HuH-7 (cell line): ENCODE data around the gene PTPRK.
"Not testable (repeated sequence)": the region's sequence is repeated elsewhere in the genome, so short reads cannot be mapped to it uniquely, and the experiment has no call there.

Experiments
- DNase-seq: peaks from one replicate; pipeline ENCODE4 v3.0.0; 2011; ENCODE audit warnings: low spot score

The PTPRK gene

GRCh38 chr6:127952831-127953230 lies 567.6 kb downstream of the PTPRK start:
- no peak for DNase-seq

GRCh38 chr6:127952176-127952575 lies 568.2 kb downstream of the PTPRK start:
- DNase-seq, result no peak

- DNase-seq, result no peak
These were observed 569.1 kb downstream of the PTPRK start for GRCh38 chr6:127951172-127951917.

GRCh38 chr6:127950566-127951145 lies 569.7 kb downstream of the PTPRK start:
- no peak for DNase-seq

GRCh38 chr6:127949251-127949650 lies 571.1 kb downstream of the PTPRK start:
- no peak for DNase-seq

GRCh38 chr6:127946388-127946787 lies 574.0 kb downstream of the PTPRK start:
- DNase-seq, result no peak

- no peak for DNase-seq
These were observed 574.8 kb downstream of the PTPRK start for GRCh38 chr6:127945434-127946097.

- DNase-seq, result no peak
These were observed 579.2 kb downstream of the PTPRK start for GRCh38 chr6:127941228-127941627.

GRCh38 chr6:127939442-127940066 lies 580.8 kb downstream of the PTPRK start:
- no peak for DNase-seq

- no peak for DNase-seq
These were observed 581.7 kb downstream of the PTPRK start for GRCh38 chr6:127938701-127939100.

- DNase-seq, result no peak
These were observed 582.7 kb downstream of the PTPRK start for GRCh38 chr6:127937747-127938146.

- no peak for DNase-seq
These were observed 583.3 kb downstream of the PTPRK start for GRCh38 chr6:127937102-127937501.

GRCh38 chr6:127934956-127935355 lies 585.4 kb downstream of the PTPRK start:
- no peak for DNase-seq

- no peak for DNase-seq
These were observed 586.3 kb downstream of the PTPRK start for GRCh38 chr6:127933852-127934840.

GRCh38 chr6:127933137-127933536 lies 587.3 kb downstream of the PTPRK start:
- DNase-seq, result no peak

GRCh38 chr6:127932708-127933107 lies 587.7 kb downstream of the PTPRK start:
- DNase-seq, result no peak

GRCh38 chr6:127926441-127926840 lies 594.0 kb downstream of the PTPRK start:
- not testable (repeated sequence) for DNase-seq

- no peak for DNase-seq
These were observed 596.0 kb downstream of the PTPRK start for GRCh38 chr6:127924440-127924839.

- no peak for DNase-seq
These were observed 596.4 kb downstream of the PTPRK start for GRCh38 chr6:127924031-127924430.

GRCh38 chr6:127923135-127923534 lies 597.3 kb downstream of the PTPRK start:
- DNase-seq, result no peak

- no peak for DNase-seq
These were observed 598.4 kb downstream of the PTPRK start for GRCh38 chr6:127921982-127922381.

- DNase-seq, result no peak
These were observed 599.6 kb downstream of the PTPRK start for GRCh38 chr6:127920804-127921203.
